ENCODE results near the gene SLCO2A1. TPM values are rescaled to one million over a fixed set of nuclear protein-coding genes. Genes with fewer than 3 reads are reported as not detected.

The SLCO2A1 gene
- total and polyA plus RNA-seq, 2 experiments from 2014 or later = 0.31 to 1.0 TPM

- TF ChIP-seq ZNF114 (CRISPR knock-in tag; IDR thresholded peaks at IDR 0.05) (no peak), ZNF331 (CRISPR knock-in tag; IDR thresholded peaks at IDR 0.05; ENCODE audit: low read depth) (no peak), ETS1 (IDR thresholded peaks at IDR 0.05) (no peak), JUNB (IDR thresholded peaks at IDR 0.05; ENCODE audit: unreplicated experiment) (no peak), REST (IDR thresholded peaks at IDR 0.05; ENCODE audit: unreplicated experiment) (no peak), EZH2phosphoT487 (IDR thresholded peaks at IDR 0.05; ENCODE audit: unreplicated experiment) (no peak), CTCF (conservative IDR thresholded peaks at IDR 0.05; ENCODE audit: low read depth in 2 of 2) (no peak), STAT1 (IDR thresholded peaks at IDR 0.05; ENCODE audit: unreplicated experiment) (no peak), EZH2 (IDR thresholded peaks at IDR 0.05; ENCODE audit: low read depth, unreplicated experiment) (no peak)
- Histone ChIP-seq H3K9me2 (ENCODE audit: insufficient read depth) (no peaks in the 10 kb centered on the region), H3K4me3 (no peak overlapping the region), H3K27ac (ENCODE audit: low read depth) (no peak overlapping the region), H3K36me3 (ENCODE audit: insufficient read depth) (no peaks in the 10 kb centered on the region), H3K4me1 (ENCODE audit: insufficient read depth) (no peaks in the 10 kb centered on the region), H3K4me2 (no peak overlapping the region), H3K79me2 (replicated peaks; ENCODE audit: insufficient read depth) (no peaks in the 10 kb centered on the region), H4K20me1 (replicated peaks; ENCODE audit: insufficient read depth) (no peaks in the 10 kb centered on the region), H3K27me3 (ENCODE audit: insufficient read depth) (peaks cover 5% of the 10 kb centered on the region), H3F3A (replicated peaks; ENCODE audit: low read depth) (no peaks in the 10 kb centered on the region), H2AFZ (no peak overlapping the region)
- Mint-ChIP-seq H3K36me3 (ENCODE audit: low read depth) (no peaks in the 10 kb centered on the region), H3K4me1 (peaks cover 9% of the 10 kb centered on the region), H3K4me3 (no peak overlapping the region), H3K27me3 (ENCODE audit: insufficient read depth, low read depth, poor library complexity) (peaks cover 5% of the 10 kb centered on the region), H3K9me3 (no peaks in the 10 kb centered on the region), H3K27ac (no peak overlapping the region)
- no peak for ATAC-seq
- DNase-seq (ENCODE audit: low spot score) = no peak
Observed at GRCh38 chr3:133933097-133934024, 96.4 kb downstream of the SLCO2A1 start.

Data from GM23338 (cell line).